ENCODE measurements around the gene C6orf141.

GRCh38 chr6:49564552-49564951, 14.1 kb downstream of the C6orf141 start:
- TF ChIP-seq CTCF (IDR thresholded peaks at IDR 0.05 in 2 of 3, conservative IDR thresholded peaks at IDR 0.05 in 1 of 3; ENCODE audit: control insufficient read depth in 2 of 3, extremely low read depth in 1 of 3, insufficient read depth in 1 of 3, low read depth in 3 of 3, low read length in 3 of 3), result no peak
- TF ChIP-seq TAF1 (IDR thresholded peaks at IDR 0.05; ENCODE audit: borderline replicate concordance, low read depth, low read length), result no peak
- no peak for TF ChIP-seq ZNF274 (IDR thresholded peaks at IDR 0.05; ENCODE audit: insufficient read depth, insufficient read length)
- TF ChIP-seq SP1 (IDR thresholded peaks at IDR 0.05; ENCODE audit: low read depth, low read length), result no peak
- TF ChIP-seq NFYB (IDR thresholded peaks at IDR 0.05; ENCODE audit: insufficient read depth, low read depth, low read length), result no peak
- TF ChIP-seq REST (IDR thresholded peaks at IDR 0.05; ENCODE audit: low read depth, low read length), result no peak
- no peak for TF ChIP-seq PBX3 (IDR thresholded peaks at IDR 0.05; ENCODE audit: insufficient replicate concordance, low read depth, low read length)
- TF ChIP-seq POLR2AphosphoS5 (IDR thresholded peaks at IDR 0.05; ENCODE audit: low read length), result no peak
- no peak for TF ChIP-seq POLR2A (IDR thresholded peaks at IDR 0.05; ENCODE audit: low read depth, low read length)
- TF ChIP-seq MTA3 (IDR thresholded peaks at IDR 0.05; ENCODE audit: borderline replicate concordance, low read length), result no peak
- TF ChIP-seq NFIC (IDR thresholded peaks at IDR 0.05; ENCODE audit: low read depth, low read length), result no peak
